IMR-90 (cell line): ENCODE measurements around the gene STX16. TPM values are rescaled to one million over a fixed set of nuclear protein-coding genes. Genes with fewer than 3 reads are reported as not detected.

ENCODE experiments used
- ATAC-seq: fragments of 200-7000 bp; cut with Tn5 transposase; 2 replicates; pipeline ENCODE4 v1.9.1; 2020; ENCODE audit warnings: low read depth, mild to moderate bottlenecking, moderate library complexity
- BruUV-seq: library from RNA; stranded (reverse); fragments of 400-500 nt; replicated peaks from 2 replicates; lab custom pipeline; 2021; lab: Mats Ljungman, UMichigan
- CTCF ChIA-PET: fragments of 300-600 bp; formaldehyde crosslinking; extraction: SDS; loops from one replicate; lab custom pipeline; 2021; ENCODE audit warnings: antibody characterized with exemption; lab: Yijun Ruan, JAX
- POLR2A ChIA-PET: fragments of 300-600 bp; sonication (Branson Sonifier 250); formaldehyde crosslinking; loops from one replicate; lab custom pipeline; 2022; ENCODE audit warnings: antibody characterized with exemption; ENCODE audit not compliant: unreplicated experiment; lab: Charles Lee
- DNase-seq: peaks from one replicate; pipeline ENCODE4 v3.0.0; 2013
- H2AFZ ChIP-seq: replicated peaks from 2 replicates; pipeline ENCODE3; 2013; ENCODE audit warnings: low read length, mild to moderate bottlenecking; ENCODE audit not compliant: poor library complexity
- H2AK5ac ChIP-seq: 2 replicates; pipeline ENCODE4 v1.6.1; 2013; ENCODE audit warnings: low read depth, low read length, inconsistent platforms
- H2AK9ac ChIP-seq: replicated peaks from 2 replicates; pipeline ENCODE3; 2013; ENCODE audit warnings: mild to moderate bottlenecking, low read depth, low read length, moderate library complexity; ENCODE audit not compliant: poor library complexity
- H2BK120ac ChIP-seq: 2 replicates; pipeline ENCODE4 v1.6.1; 2013; ENCODE audit warnings: low read depth, low read length, inconsistent platforms
- H2BK15ac ChIP-seq: 3 replicates; pipeline ENCODE4 v1.6.1; 2013; ENCODE audit warnings: low read depth, low read length, inconsistent platforms
- H2BK20ac ChIP-seq: 2 replicates; pipeline ENCODE4 v1.6.1; 2013; ENCODE audit warnings: low read depth, mild to moderate bottlenecking, inconsistent platforms, low read length, moderate library complexity
- H2BK5ac ChIP-seq: 2 replicates; pipeline ENCODE4 v1.6.1; 2013; ENCODE audit warnings: mild to moderate bottlenecking, low read depth, low read length, inconsistent platforms; ENCODE audit not compliant: poor library complexity, severe bottlenecking
- H3K14ac ChIP-seq: replicated peaks from 2 replicates; pipeline ENCODE4 v1.6.1; 2013; ENCODE audit warnings: low read depth, low read length, inconsistent platforms
- H3K18ac ChIP-seq: 2 replicates; pipeline ENCODE4 v1.6.1; 2013; ENCODE audit warnings: low read depth, low read length, control low read depth
- H3K23ac ChIP-seq: 2 replicates; pipeline ENCODE4 v1.6.1; 2013; ENCODE audit warnings: low read depth, low read length, inconsistent platforms
- H3K27ac ChIP-seq: 2 replicates; pipeline ENCODE4 v1.5.1; 2013; ENCODE audit warnings: mild to moderate bottlenecking, control low read depth, low read length; ENCODE audit not compliant: insufficient read depth
- H3K27me3 ChIP-seq: 2 replicates; pipeline ENCODE4 v1.6.1; 2013; ENCODE audit warnings: low read length; ENCODE audit not compliant: control insufficient read depth, insufficient read depth
- H3K36me3 ChIP-seq: 2 replicates; pipeline ENCODE4 v1.6.1; 2013; ENCODE audit warnings: low read length, mixed read lengths; ENCODE audit not compliant: control insufficient read depth, insufficient read depth
- H3K4ac ChIP-seq: 2 replicates; pipeline ENCODE4 v1.6.1; 2013; ENCODE audit warnings: low read depth, low read length, inconsistent platforms
- H3K4me1 ChIP-seq: 2 replicates; pipeline ENCODE4 v1.6.1; 2013; ENCODE audit warnings: low read length, mixed read lengths; ENCODE audit not compliant: control insufficient read depth, insufficient read depth
- H3K4me2 ChIP-seq: 2 replicates; pipeline ENCODE4 v1.6.1; 2013; ENCODE audit warnings: low read depth, mild to moderate bottlenecking, control low read depth, low read length, moderate library complexity
- H3K4me3 ChIP-seq: 2 replicates; pipeline ENCODE4 v1.5.1; 2013; ENCODE audit warnings: low read depth, mild to moderate bottlenecking, control low read depth, low read length, moderate library complexity; ENCODE audit not compliant: insufficient read depth
- H3K56ac ChIP-seq: 2 replicates; pipeline ENCODE4 v1.6.1; 2013; ENCODE audit warnings: low read length, inconsistent platforms; ENCODE audit not compliant: insufficient read depth; ENCODE audit errors: extremely low read depth
- H3K79me1 ChIP-seq, 2 experiments: 2 replicates each; pipeline ENCODE4 v1.6.1; 2013; ENCODE audit warnings: low read length in 2 of 2, inconsistent platforms in 1 of 2, low read depth in 1 of 2
- H3K9ac ChIP-seq: 2 replicates; pipeline ENCODE4 v1.6.1; 2013; ENCODE audit warnings: low read depth, low read length, control low read depth
- H3K9me1 ChIP-seq: 2 replicates; pipeline ENCODE4 v1.6.1; 2013; ENCODE audit warnings: low read length, inconsistent platforms; ENCODE audit not compliant: insufficient read depth
- H3K9me3 ChIP-seq: 2 replicates; pipeline ENCODE4 v1.6.1; 2013; ENCODE audit warnings: low read length; ENCODE audit not compliant: control insufficient read depth, insufficient read depth
- H4K20me1 ChIP-seq: 2 replicates; pipeline ENCODE4 v1.6.1; 2013; ENCODE audit warnings: low read length, inconsistent platforms; ENCODE audit not compliant: insufficient read depth
- H4K5ac ChIP-seq: 2 replicates; pipeline ENCODE4 v1.6.1; 2013; ENCODE audit warnings: mild to moderate bottlenecking, low read depth, low read length, control low read depth
- H4K8ac ChIP-seq, 2 experiments: 2 replicates each; pipeline ENCODE4 v1.6.1; 2013; ENCODE audit warnings: low read depth in 2 of 2, low read length in 2 of 2, control low read depth in 1 of 2, inconsistent platforms in 1 of 2
- H4K91ac ChIP-seq: 2 replicates; pipeline ENCODE4 v1.6.1; 2013; ENCODE audit warnings: low read depth, low read length, inconsistent platforms; ENCODE audit not compliant: insufficient read depth
- FOS ChIP-seq: fragments of 150-350 bp; IDR thresholded peaks from 2 replicates; pipeline ENCODE4 v1.6.1; 2016; ENCODE audit warnings: low read depth, low read length
- MXI1 ChIP-seq: IDR thresholded peaks from 2 replicates; pipeline ENCODE4 v1.6.1; 2012; ENCODE audit warnings: low read depth, mild to moderate bottlenecking, low read length, moderate library complexity, borderline replicate concordance
- RCOR1 ChIP-seq: IDR thresholded peaks from 2 replicates; pipeline ENCODE4 v1.6.1; 2012; ENCODE audit warnings: mild to moderate bottlenecking, low read length, improper control_type of control experiment; ENCODE audit not compliant: insufficient replicate concordance
- RFX5 ChIP-seq: IDR thresholded peaks from 2 replicates; pipeline ENCODE4 v1.8.0; 2012; ENCODE audit warnings: low read depth, mild to moderate bottlenecking, low read length, moderate library complexity
- WGBS, 2 experiments: methylation state at CpG; one replicate each; pipeline versions ENCODE4 v1.1.5 to v1.1.7; 2013; ENCODE audit warnings: missing lambda C conversion rate in 2 of 2; ENCODE audit not compliant: insufficient read length in 1 of 2; ENCODE audit errors: extremely low coverage in 2 of 2; 5-methylcytosine and 5-hydroxymethylcytosine counted together
- dilution Hi-C: fragments of 300-500 bp; cut with HindIII; formaldehyde crosslinking; loops from one replicate; pipeline ENCODE4 v1.14.3; 2018; ENCODE audit warnings: low sequenced_read_pairs; ENCODE audit not compliant: unreplicated experiment
- in situ Hi-C: fragments of 300-500 bp; cut with MboI; formaldehyde crosslinking; loops from 3 replicates; pipeline ENCODE4 v1.14.3; 2019; ENCODE audit warnings: low sequenced_read_pairs, inconsistent platforms, mixed read lengths
- intact Hi-C: fragments of 100-400 bp; cut with micrococcal nuclease; formaldehyde crosslinking; loops from 2 replicates; pipeline ENCODE4 v1.10.0; 2022
- polyA plus RNA-seq, 3 experiments: library from polyadenylated mRNA; depleted of rRNA; stranded (reverse); fragments of >200 nt; gene quantifications; 2 replicates each; pipeline ENCODE4 v1.2.3, GENCODE V29; 2012; ENCODE audit warnings: low replicate concordance in 1 of 3
- total RNA-seq: library from RNA; depleted of rRNA; stranded (reverse); fragments of >200 nt; gene quantifications from 2 replicates; pipeline ENCODE4 v1.2.3, GENCODE V29; 2012
- TF ChIP-seq, protein P1 (sequence below): conservative IDR thresholded peaks from 2 replicates; pipeline ENCODE4 v1.5.1; 2012; ENCODE audit warnings: mild to moderate bottlenecking, low read depth, low read length, improper control_type of control experiment

Gene STX16
- total and polyA plus RNA-seq, 2 of the 4 experiments (the other 2 are of a cell fraction) = 26.9 to 58.2 TPM

DNA sequence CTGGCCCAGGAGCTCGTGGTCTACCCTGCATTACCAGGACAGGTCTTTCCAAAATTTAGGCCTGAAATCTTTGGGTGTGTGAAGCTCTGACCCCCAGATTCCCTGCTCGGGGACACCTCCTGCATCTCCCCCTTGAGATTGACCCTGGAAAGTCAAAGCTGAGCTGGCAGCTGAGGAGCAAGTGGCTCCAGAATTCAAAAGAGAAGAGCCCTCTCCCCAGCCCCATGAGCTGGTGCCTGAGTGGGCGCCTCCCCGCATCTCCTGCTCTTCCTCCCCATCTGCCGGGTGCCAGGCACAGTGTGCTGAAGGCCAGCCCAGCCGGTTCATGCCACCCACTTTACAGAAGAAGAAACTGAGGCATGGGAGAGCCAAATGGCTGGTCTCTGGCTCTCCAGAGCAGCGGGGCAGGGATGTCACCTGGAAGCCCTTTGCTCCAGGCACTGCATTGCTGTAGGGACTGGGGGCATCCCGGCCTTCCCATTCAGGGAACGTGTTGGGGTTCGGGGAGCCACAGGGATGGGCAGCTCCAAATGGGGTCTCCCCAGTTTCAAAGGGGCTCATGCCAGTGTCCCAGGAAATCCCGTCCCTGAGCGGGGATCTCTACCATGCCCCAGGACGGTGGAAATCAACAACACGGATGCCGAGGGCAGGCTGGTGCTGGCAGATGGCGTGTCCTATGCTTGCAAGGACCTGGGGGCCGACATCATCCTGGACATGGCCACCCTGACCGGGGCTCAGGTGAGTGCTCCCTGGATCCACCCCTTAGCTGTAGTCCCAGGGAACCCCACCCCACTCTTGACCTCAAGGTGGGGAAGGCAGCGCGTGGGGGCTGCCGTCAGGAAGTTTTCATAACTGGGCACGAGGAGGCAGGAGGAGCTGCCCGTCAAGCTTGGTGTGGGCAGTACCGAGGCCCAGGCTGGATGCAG, 62.0 kb downstream of the STX16 start:
- Histone ChIP-seq H2AK9ac (no peak overlapping the region), H2BK15ac (no peak overlapping the region), H2BK5ac (no peak overlapping the region), H3K9me3 (no peaks in the 10 kb centered on the region), H3K27ac (no peak overlapping the region), H3K23ac (no peak overlapping the region), H3K56ac (no peak overlapping the region), H3K9me1 (no peaks in the 10 kb centered on the region), H3K4ac (no peak overlapping the region), H2AK5ac (no peak overlapping the region), H3K18ac (no peak overlapping the region), H4K5ac (no peak overlapping the region), H2BK120ac (no peak overlapping the region), H4K20me1 (no peaks in the 10 kb centered on the region), H3K27me3 (no peaks in the 10 kb centered on the region), H2BK20ac (no peak overlapping the region), H3K79me1 (no peaks in the 10 kb centered on the region), H3K9ac (no peak overlapping the region), H3K4me2 (no peak overlapping the region), H3K36me3 (no peaks in the 10 kb centered on the region), H3K4me1 (no peaks in the 10 kb centered on the region), H4K91ac (no peak overlapping the region), H4K8ac (no peak overlapping the region), H3K14ac (no peak overlapping the region), H2AFZ (no peak overlapping the region), H3K4me3 (no peak overlapping the region)
- 97% methylated on average over 10 of the region's 24 CpGs; no CpG with 5 or more reads in 1 of the 2 experiments for WGBS, 2 experiments
- intact Hi-C loops (no loop called here), in situ Hi-C loops (no loop called here), dilution Hi-C loops (no loop called here)
- ATAC-seq (no peak), DNase-seq (no peak)
- ChIA-PET POLR2A (no interaction called here), CTCF (no interaction called here)
- BruUV-seq = no TSS peak
- no peak for TF ChIP-seq FOS
- TF ChIP-seq, protein P1, sequence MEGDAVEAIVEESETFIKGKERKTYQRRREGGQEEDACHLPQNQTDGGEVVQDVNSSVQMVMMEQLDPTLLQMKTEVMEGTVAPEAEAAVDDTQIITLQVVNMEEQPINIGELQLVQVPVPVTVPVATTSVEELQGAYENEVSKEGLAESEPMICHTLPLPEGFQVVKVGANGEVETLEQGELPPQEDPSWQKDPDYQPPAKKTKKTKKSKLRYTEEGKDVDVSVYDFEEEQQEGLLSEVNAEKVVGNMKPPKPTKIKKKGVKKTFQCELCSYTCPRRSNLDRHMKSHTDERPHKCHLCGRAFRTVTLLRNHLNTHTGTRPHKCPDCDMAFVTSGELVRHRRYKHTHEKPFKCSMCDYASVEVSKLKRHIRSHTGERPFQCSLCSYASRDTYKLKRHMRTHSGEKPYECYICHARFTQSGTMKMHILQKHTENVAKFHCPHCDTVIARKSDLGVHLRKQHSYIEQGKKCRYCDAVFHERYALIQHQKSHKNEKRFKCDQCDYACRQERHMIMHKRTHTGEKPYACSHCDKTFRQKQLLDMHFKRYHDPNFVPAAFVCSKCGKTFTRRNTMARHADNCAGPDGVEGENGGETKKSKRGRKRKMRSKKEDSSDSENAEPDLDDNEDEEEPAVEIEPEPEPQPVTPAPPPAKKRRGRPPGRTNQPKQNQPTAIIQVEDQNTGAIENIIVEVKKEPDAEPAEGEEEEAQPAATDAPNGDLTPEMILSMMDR = no peak
- TF ChIP-seq RFX5 = no peak
- no peak for TF ChIP-seq RCOR1
- no peak for TF ChIP-seq MXI1
